ENCODE results near the gene ZCCHC17.

The ZCCHC17 gene

DNA sequence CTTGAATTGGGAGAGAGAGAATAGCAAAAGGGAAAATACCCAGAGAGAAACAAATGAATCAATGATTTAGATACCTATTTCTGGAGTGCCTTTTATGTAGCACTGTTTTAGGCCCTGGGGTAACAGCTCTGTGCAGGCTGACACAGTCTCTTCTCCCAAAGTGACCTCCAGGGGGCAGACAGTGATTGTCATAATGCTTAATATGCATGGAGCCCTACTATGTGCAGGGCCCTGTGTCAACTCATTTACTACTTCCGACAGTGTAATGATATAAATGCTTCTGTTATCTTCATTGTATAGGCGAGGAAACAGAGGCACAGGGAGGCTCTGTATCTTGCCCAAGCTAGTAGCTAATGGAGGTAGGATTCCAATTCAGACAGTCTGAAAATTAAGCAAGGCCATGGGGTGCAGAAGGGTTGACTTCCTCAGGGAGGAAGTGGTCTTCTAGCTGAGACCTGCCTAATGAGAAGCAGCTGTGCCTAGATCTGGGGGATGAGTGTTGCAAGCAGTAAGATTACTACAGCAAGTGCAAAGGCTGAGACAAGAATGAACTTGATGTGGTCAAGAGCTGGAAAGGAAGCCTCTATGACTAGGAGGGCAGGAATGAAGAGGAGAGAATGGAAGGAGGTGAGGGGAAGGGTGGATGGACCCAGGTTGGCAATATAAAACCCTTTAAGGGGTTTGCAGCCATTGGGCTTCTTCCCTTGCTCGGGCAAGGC, 100.0 kb downstream of the ZCCHC17 start:
- DNase-seq: no peak

DNA sequence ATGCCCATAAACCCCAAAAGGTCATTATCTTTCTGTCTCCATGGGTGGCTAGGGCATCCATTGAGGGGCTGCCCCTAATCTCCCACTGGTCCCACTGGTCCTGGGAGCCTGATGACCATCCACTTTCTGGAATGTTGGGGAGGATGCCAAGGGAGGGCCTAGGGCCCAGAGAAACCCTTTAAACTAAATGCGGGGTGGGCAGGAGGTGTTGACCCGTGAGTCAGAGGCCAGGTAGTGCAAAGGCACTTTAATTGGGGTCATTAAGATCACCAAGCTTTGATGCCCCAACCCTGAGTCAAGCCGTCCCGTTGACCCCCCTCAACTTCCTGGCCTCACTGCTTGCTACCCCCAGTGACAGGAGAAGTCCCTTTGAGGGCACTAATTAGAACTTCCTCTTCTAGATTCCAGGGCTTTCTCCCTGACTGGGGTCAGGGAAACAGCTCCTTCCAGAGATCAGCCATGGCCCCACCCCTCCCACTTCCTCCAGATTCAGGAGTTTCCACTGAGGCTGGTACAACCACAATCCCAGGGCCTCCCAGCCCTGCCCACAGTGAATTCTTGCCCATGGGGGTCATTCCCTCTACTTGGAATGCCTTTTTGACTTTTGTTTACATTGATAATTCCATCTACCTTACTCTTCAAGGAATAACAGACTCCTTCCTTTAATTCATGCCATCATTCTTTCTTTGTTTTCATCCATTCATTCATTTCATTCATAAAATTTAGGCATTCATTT, 100.7 kb downstream of the ZCCHC17 start:
- no peak for DNase-seq

DNA sequence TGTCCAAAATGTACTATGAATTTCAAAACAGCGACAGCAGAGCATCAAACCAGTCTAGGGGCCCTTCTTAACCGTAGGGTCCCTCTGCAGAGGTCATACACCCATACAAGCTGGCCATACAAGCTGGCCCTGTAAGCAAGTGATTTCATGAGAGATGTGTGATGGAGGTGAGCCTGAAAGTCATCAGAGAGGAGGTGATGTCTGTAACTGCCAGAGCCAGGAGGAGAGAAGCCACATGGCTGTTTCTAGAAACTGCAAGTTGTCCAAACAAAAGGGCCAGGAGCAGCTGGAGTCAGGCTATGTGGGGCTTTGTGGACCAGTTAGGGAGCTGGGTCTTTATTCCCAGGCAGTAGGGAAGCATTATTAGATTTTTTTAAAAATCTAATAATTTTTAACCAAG, 101.4 kb downstream of the ZCCHC17 start:
- DNase-seq: no peak

DNA sequence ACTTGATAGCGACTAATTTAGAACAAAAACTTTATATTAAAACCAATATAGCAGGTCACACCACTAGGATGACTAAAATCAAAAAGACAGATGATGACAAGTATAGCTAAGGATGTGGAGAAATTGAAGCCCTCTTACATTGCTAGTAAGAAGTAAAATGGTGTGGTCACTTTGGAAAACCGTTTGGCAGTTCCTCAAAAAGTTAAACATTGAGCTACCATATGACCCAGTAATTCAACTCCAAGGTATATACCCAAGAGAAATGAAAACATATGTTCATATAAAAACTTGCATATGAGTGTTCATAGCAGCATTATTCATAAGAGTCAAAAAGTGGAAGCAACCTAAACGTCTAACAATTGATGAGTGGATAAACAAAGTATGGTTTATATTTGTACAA, 103.1 kb downstream of the ZCCHC17 start:
- DNase-seq: no peak

DNA sequence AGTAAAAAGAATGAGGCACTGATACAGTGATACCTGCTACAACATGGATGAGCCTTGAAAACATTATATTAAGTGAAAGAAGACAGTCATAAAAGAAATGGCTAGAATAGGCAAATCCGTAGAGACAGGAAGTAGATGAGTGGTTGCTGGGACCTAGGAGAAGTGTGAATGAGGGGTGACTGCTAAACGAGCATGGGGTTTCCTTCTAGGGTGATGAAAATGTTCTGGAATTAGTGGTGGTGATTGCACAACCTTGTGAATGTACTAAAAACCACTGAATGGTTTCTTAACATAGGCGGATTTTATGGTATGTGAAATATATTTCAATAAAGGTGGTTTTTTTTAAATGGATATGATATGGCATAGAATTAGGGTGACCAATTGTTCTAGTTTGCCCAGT, 103.6 kb downstream of the ZCCHC17 start:
- DNase-seq: no peak

DNA sequence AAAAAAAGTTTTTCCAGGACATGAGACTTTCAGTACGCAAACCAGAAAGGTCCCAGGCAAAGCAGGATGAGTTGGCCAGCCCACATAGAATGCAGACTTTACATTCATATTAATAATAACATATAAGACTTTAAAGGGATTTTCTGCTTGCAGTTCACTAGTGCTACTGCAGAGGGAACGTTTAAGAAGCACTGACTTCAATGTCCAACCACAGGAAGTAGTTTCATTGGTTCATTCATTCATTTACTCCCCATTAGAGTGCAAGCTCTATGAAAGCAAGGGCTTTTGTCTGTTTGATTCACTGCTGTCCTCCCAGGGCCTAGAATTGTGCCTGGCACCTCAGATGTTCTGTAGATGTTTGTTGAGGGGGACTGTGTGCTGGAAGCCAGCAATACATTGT, 104.4 kb downstream of the ZCCHC17 start:
- no peak for DNase-seq

DNA sequence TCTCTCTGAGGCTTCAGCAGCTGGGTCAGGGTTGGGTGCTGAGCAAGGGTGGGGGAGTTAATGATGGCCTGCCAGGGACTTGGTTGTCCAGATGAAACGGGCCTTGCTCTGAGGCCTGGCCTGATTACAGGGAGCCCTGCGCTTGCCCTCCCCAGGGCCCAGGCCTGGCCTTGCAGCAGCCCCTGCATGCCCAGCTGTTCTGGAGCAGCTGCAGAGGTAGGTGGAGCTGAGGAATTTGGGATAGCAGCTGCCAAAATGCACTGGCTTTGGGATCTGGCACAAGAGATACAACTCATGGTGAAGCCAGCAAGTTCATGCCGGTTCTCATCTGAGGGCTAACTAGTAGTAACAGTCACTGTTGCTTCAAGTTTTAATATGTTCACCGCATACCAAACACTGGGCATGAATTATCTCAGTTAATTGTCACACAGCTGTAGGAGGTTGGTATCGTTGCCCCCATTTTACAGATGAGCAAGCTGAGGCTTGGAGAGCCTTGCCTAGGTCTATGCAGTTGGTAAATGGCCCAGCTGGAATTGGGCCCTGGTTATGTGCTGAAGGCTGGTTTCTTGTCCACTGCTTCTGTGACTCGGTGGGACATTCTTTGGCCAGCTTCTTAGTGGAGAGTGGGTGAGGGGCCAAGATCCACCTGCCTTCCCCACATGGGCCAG, 108.9 kb downstream of the ZCCHC17 start:
- no peak for DNase-seq

DNA sequence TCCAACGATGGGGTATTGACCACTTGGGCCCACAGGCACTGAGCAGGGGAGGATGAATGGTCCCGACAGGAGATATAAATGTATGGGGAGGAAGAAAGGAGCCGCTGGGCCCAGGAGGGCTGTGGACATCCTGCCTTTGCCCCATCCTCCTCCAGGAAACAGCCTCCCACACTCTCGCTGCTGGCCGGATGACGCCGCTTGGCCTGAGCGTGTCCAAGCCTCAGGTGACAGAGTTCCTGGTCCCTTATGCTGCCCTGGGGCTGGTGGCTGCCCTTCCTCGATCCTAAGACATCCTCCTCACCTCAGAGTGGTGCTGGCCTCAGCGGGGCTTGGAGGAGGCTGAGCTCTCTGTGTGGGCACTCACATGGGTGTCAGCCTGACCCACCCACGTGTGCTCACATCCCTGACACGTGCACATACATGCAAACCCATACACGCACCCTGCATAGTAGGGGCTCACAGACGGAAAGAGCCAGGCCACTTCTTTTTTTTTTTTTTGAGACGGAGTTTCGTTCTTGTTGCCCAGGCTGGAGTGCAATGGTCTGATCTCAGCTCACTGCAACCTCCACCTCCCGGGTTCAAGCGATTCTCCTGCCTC, 110.3 kb downstream of the ZCCHC17 start:
- no peak for DNase-seq

DNA sequence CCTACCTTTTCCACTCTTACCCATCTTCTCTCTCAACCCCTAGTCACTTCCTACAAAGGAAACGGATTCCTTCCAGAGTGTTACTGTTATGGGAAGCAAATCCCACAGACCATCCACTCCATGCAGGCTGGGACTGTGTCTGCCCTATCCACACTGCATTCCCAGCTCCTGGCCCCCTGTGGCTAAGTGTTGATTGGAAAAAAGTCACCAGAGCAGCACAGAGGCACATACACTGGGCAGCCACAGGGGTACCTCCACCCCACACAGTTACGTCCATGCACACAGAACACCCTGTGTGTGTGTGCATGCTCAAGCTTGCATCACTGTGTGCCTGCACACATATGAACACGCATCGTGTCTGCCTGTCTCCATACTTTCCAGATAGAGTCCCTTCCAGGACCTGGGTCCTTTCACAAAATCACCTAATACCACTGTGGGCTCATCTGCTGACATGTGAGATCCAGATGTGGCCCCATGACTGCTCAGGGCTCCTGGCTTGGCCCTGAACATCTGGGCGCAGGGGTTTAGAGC, 112.0 kb downstream of the ZCCHC17 start:
- no peak for DNase-seq

DNA sequence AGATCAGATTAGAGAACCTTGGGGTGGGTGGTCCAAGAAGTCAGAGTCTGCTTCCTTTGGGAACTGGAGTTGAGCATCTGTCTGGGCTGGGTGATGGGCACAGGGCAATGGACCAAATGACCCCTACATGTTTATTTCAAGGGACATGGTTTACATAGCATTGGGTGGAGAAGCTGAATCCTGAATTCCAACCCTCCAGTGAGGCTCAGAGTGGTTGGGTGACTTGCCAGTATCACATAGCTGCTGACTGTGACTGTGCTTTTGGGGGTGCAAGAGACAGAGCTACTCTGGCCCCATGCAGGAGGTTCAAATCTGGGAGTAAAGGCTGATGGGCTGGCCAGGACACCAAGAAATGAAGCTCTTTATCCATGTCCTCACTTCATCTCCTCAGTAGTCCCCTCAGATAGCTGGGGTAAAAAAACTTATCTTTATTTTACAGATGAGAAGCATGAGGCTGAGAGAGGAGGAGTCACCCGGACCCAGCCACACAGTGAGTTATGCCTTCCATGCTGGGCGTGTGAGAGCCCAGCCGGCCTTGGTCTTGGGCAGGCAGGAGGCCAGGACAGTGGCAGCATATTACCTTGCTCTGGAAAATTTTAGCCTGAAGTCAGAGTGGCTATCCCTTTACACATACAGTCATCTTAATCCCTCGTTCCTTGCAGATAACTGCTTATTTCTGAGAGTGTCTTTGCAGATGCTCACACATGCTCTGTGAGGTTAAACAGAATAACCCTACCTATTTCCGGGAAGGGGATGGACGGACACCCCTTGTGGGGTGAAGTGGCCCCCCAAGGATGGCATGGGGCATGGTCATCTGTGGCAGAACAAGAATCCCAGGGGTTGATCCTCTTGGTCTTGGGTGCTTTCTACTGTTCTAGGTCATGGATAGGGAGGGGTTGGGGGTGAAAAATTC, 113.4 kb downstream of the ZCCHC17 start:
- DNase-seq: no peak

DNA sequence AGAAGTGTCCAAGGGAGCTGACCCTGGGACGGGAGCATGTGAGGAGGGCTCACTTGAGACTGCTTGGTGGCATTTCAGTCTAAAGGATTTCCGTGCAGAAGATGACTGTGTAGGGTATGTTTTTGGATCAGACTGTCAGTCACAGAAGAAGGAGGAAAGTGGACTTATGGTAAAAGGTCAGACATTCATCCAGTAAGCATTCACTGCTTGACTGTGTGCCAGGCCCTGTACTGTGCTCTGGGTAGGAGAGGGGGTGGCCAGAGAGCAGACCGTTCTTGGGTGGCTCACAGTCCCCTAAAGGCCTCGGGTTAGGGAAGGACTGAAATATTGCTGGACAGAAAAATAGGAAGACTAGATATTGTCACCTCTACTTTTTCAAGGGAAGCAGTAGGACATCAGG, 114.0 kb downstream of the ZCCHC17 start:
- DNase-seq: no peak

DNA sequence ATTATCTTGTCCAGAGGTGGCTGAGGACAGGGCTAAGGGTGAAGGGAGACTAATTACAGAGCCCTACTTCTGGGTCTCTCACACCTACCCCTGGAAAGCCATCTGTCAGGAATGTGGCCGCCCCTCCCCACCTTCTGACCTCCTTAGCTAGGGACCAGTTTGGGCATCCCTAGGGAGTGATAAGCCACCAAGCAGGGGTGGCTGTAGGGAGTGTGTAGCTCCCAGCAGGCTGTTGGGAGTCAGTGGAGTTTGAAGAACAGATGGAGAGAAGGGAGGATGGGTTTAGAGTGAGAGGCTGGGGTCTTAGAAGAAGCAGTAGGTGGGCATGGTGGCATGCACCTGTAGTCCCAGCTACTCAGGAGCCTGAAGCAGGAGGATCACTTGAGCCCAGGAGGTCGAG, 115.4 kb downstream of the ZCCHC17 start:
- no peak for DNase-seq

DNA sequence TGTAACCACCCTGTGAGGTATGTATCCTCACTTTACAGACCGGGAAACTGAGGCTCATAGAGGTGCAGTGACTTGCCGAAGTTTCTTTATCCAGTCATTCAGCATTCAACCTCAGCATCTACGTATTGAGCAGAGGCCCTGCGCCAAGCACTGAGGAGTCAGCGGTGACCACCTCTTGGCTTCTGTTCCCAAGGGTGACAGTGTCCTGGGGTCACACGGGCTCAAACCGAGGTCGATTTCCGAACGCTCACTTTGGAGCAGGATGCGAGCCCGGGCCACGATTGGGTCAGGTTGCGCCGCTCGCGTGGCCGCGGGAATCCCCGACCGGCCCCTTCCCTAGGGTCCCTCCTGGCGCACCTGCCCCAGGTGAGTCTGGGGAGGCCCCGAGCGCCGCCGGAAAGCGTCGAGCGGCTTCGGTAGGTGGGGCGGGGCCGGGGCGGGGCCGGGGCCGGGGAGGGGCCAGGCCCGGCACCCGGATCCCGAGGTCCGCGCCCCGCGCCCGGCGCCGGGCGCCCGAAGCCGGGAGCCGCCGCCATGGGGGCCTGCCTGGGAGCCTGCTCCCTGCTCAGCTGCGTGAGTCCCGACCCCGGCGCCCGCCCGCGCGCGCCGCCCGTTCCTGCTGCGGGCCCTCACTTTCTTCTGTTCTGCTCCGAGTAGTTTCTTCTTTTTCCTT, 116.0 kb downstream of the ZCCHC17 start, which contains the start of gene SERINC2:
SERINC2 (plus strand) TSS at position 482 of the 673 bp plus-strand sequence; CDS start at position 535, 53 bp downstream.
- peak; percentile 45 to 67 (median 50) for DNase-seq

DNA sequence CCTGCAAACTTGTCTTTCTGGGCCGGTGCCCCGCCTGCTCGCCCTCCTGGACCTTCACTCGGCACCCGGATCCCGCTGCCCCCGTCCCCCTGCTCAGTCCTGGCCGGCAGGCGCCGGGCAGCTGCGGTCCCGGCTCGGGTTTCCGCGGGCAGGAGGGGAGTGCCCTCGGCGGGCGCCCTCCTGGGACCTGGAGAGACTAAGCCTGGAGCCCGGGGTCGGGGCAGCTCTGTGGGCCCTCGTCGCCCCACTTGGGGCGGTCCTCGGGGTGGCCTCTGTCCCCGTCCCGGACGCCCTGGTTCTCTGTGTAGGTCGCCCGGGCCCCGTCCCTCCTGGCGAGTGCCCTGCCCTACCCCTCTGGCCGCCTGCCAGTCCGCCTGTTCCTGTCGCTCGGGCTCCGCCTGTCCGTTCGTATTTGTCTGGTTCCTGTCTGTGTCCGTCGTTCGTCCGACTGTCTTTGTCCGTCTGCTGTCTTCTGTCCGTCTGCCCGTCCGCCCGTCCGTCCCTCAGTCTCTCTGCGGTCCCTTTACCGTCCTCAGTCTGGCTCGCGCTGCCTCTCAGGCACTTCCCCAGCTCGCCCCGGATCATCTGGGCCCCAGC, 116.7 kb downstream of the ZCCHC17 start:
- DNase-seq: peak; percentile 26 to 53 (median 43)
